GM13977 (cell line): ENCODE results near the gene C1orf159.

Experiments used
- DNase-seq: peaks from one replicate; pipeline ENCODE4 v3.0.0; 2012; ENCODE audit warnings: low spot score
- in situ Hi-C: fragments of 300-500 bp; cut with MboI; formaldehyde crosslinking; loops from one replicate; pipeline ENCODE4 v1.12.0; 2022; ENCODE audit warnings: low sequenced_read_pairs, low pct_unique_long_range_greater_than_20kb, mixed read lengths, inconsistent platforms; ENCODE audit not compliant: unreplicated experiment
- TF ChIP-seq, protein P1 (sequence below): IDR thresholded peaks from 2 replicates; pipeline ENCODE4 v1.5.1; 2012; ENCODE audit warnings: mild to moderate bottlenecking, control low read depth; ENCODE audit not compliant: insufficient read depth; ENCODE audit errors: extremely low read depth, missing control alignments

The C1orf159 gene

GRCh38 chr1:1149416-1149815 lies 33.5 kb upstream of the C1orf159 start:
- TF ChIP-seq, protein P1, sequence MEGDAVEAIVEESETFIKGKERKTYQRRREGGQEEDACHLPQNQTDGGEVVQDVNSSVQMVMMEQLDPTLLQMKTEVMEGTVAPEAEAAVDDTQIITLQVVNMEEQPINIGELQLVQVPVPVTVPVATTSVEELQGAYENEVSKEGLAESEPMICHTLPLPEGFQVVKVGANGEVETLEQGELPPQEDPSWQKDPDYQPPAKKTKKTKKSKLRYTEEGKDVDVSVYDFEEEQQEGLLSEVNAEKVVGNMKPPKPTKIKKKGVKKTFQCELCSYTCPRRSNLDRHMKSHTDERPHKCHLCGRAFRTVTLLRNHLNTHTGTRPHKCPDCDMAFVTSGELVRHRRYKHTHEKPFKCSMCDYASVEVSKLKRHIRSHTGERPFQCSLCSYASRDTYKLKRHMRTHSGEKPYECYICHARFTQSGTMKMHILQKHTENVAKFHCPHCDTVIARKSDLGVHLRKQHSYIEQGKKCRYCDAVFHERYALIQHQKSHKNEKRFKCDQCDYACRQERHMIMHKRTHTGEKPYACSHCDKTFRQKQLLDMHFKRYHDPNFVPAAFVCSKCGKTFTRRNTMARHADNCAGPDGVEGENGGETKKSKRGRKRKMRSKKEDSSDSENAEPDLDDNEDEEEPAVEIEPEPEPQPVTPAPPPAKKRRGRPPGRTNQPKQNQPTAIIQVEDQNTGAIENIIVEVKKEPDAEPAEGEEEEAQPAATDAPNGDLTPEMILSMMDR, result no peak
- in situ Hi-C loops, result no loop called here
- DNase-seq, result no peak

GRCh38 chr1:1148569-1148968 lies 32.7 kb upstream of the C1orf159 start:
- in situ Hi-C loops, result no loop called here
- DNase-seq, result no peak
- TF ChIP-seq, protein P1, result no peak

DNA sequence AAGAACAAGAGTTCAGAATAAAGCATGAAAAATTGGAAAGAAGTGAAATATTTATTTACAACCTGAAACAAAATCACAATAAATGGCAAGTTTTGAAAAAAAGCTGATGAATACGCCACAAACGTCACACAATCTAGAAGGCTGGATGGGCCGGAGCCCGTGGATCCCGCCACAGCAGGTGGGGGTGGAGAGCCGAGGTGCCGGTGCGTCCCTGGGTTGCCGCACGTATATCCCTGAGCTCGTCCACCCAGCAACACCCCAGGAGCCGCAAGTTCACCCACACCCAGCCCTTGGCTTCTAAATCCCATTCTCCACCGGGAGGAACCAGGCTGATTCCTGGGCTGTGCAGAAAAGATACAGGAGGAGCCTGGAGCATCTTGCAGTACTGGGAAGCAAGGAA lies 32.2 kb upstream of the C1orf159 start:
- TF ChIP-seq, protein P1, result no peak
- DNase-seq, result no peak
- in situ Hi-C loops, result no loop called here

GRCh38 chr1:1146596-1146995 lies 30.7 kb upstream of the C1orf159 start:
- in situ Hi-C loops, result no loop called here
- TF ChIP-seq, protein P1, result no peak
- DNase-seq, result no peak

- DNase-seq, result no peak
- in situ Hi-C loops, result no loop called here
- TF ChIP-seq, protein P1, result no peak
These were observed 30.1 kb upstream of the C1orf159 start for GRCh38 chr1:1146026-1146425.

DNA sequence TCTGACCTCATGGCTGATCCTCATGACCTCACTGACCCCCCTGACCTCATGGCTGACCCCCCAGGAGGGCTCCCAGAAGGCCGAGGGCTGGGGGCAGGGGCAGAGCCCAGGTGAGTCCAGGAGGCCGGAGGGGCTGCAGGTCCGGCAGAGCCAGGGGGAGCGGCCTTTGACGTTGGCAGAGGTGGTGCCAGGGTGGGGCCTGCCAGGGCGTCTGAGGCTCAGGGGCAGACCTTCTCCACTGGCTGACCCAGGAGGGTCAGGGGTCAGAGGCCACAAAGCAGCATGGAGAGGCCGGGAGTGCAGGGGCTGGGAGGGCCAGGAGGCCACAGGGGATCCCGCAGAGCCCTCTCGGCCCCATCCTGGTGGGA lies 29.6 kb upstream of the C1orf159 start:
- no peak for DNase-seq
- in situ Hi-C loops, result no loop called here
- TF ChIP-seq, protein P1, result no peak

- TF ChIP-seq, protein P1, result no peak
- no peak for DNase-seq
- in situ Hi-C loops, result no loop called here
These were observed 29.1 kb upstream of the C1orf159 start for GRCh38 chr1:1144843-1145546.
